ENCODE results near the gene LAPTM5.
"Not testable (repeated sequence)": the region's sequence is repeated elsewhere in the genome, so short reads cannot be mapped to it uniquely, and the experiment has no call there.

LAPTM5 gene

DNA sequence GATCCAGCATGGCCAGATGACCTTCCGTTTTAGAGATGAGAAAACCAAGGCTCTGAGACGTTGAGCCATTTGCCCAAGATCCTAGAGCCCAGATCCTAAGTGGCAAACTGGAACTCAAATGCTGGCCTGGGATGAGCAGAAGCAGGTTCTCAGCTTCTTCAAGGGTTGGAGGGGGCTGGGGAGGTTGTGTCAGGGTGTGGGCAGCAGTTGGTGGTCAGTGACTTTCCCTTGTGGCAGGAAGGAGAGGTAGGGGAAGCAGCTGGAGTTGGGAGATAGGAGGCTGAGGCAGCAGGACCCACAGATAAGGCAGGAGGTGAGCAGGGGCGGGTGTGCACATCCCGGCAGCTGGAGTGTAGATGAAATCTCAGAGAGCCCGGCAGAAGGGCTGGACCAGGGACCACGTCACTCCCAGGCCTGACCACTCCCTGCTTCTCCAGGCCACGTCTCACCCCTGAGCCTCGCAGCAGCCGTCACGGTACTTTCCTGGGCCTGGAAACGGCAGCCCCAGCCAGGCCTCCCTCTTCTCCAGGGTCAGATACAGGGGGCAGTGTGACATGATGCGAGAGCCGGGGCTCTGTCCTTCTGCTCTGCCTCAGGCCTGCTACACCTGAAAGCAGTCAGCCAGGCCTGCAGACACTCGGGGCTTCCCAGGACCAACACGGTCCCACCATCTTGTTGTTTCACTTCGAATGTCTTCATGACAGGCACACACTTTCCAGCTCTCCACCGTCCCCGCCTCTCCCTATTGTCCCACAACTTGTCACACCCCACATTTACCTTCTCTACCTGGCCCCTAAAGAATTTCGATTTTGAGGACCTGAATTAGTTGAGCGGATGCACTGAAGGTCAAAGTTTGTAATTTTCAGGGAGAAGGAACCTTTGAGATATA lies 11.5 kb upstream of the LAPTM5 start:
- no peak for DNase-seq

DNA sequence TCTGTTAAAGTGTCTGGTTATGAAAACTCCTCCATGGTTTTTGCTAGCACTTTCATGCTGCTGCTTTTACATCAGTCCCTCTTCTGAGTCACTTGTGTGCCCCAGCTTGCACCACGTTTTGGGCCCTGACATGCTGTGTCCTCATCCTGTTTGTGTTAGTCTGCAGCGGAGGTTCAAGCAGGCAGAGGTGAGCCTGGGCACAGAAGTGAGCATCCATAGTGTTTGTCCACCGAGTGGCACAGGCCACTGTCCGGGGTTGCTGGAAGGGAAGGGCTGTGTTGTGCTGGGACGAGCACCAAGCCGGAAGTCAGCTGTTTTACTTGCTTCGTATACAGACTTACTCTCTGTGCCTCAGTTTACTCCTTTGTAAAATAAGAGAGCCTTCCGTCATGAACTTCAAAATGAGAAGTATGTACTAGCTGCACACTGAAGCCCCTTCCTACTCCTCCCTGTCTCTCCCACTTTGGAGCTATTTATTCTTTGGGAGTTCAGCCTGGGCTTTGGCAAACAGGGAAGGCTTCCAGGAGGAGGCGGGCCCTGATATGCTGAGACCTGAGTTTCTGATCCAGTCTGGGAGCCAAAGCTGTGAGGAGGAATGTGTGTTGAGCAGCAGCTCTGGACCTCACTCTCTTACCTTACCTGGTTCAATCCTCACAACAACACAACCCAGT lies 10.7 kb upstream of the LAPTM5 start:
- no peak for DNase-seq

GRCh38 chr1:30766948-30767347 lies 9.4 kb upstream of the LAPTM5 start:
- DNase-seq = not testable (repeated sequence)

DNA sequence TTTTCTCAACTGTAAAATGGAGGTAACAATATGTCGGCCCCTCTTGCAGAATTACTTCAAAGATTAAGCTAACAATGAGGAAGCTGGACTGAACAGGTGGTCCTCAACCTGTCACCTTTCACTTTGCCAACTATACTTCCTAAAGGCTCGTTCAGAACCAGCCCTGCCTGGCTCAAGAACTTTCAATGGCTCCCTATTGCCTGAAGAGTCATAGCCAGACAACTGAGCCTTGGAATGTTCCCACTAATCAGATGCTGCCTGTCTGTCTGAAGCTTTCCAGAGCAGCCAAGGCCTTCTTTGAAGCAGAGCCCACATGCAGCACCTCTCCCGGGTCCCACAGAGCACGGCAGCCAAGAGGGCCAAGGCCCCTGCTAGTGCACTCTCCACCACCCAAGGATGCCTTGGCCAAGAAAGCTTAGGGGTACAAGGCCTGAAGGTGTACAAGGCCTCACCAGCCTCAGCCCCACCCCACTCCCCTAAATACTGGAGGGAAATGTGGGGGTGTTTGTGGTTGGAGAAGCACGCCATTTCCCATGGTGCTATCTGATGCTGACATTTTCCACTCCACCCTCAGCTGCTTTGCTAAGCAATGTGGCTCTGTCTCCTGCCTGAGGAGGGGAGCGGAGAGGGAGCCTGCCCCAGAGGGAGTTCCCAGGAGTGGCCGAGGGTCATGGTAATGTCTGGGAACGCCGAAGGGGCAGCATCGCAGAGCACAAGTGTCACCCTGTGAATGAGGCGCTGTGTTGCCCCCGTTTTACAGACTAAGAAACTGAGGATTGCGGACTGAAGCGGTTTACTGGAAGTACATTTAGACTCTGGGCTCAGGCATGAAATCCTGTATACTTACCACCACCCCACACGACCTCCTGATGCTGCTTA lies 8.2 kb upstream of the LAPTM5 start:
- DNase-seq = no peak

DNA sequence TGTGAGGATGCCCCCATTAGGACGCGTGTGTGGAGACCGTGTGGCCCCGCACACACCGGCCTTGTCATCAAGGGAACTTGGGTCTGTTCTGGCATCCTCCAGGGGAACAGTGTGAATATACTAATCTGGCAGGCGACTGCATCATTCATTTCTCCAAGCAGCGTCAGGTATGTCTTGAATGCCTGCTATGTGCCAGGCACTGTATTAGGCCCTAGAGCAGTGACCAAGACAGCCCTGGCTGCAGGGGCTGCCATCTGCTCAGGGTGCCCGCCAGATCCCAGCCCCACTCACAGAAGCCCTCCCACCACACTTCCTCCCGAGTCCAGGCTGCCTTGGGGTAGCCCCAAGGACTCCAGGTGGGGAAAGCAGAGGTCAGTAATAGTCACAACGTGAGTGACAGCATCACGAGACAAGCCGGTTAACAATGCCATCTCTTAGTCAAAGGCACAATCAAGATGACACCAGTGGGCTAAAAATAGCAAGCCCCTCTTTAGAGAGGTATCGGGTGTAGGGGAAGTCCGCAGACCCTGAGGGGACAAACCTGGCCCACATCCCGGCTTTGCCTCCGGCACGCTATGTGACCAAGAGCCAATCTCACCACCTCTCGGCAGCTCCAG lies 7.5 kb upstream of the LAPTM5 start:
- DNase-seq = no peak

- no peak for DNase-seq
These were observed 6.8 kb upstream of the LAPTM5 start for GRCh38 chr1:30764396-30764795.

- no peak for DNase-seq
These were observed 6.2 kb upstream of the LAPTM5 start for GRCh38 chr1:30763651-30764248.

GRCh38 chr1:30762930-30763650 lies 5.5 kb upstream of the LAPTM5 start:
- DNase-seq = peak; percentile 55 to 72

- no peak for DNase-seq
These were observed 4.8 kb upstream of the LAPTM5 start for GRCh38 chr1:30762152-30762929.

GRCh38 chr1:30761381-30762151 lies 4.0 kb upstream of the LAPTM5 start:
- DNase-seq = no peak

- no peak for DNase-seq
These were observed 3.2 kb upstream of the LAPTM5 start for GRCh38 chr1:30760596-30761324.

- no peak for DNase-seq
These were observed 2.2 kb upstream of the LAPTM5 start for GRCh38 chr1:30759718-30760281.

DNA sequence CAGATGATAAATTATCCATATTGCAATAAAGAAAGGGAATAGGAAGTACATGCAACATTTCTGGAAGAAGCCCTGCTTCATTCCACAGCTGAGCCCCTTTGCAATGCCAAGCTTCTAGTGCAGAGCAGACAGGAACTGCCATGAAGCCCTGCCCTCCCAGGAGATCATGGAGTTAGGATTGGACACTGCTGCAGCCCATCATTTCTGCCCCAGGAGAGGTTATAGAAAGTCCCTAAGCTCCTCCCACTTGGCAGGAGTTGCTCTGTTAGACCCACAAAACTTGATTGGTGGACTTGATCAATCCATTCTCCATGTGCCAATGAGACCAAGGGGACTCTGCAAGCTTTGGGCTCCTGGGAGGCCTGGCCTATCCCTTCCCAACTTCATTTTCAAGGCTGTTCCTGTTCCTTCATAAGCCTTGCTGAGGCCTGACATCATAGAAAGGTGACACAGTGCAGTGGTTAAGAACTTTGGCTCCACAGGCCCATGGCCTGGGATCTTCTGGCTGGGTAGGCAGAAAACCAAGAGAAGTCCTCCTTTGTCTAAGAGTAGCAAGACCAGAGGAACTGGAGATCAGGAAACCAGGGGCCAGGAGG lies 1.3 kb upstream of the LAPTM5 start:
- DNase-seq = peak; percentile 69 to 77

DNA sequence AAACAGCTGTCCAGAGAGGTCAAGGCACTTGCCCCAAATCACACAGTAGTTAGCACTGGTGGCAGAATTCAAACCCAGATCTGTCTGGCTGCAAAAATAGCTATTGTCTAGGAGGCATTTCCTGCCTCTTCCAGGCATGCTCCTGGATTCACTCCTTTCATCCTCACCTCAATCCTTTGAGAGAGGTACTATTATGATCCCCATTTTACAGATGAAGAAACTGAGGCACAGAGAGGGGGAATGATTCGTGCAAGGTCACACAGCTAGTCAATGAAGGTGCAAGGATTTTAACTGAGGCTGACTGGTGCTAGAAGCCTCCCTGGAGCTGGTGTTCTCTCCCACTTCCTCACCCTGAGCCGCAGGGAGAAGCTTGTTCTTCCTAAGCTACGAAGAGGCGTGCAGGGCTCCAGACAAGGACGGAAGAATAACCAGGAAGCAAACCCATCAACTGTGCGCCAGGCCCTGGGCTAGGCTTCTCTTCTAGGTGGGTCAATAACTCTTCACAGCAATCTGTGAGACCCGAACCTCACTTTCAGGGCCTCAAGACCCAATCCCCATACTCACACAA lies 631 bp upstream of the LAPTM5 start:
- peak in 1 of 2 donors; percentile 47 for DNase-seq

DNA sequence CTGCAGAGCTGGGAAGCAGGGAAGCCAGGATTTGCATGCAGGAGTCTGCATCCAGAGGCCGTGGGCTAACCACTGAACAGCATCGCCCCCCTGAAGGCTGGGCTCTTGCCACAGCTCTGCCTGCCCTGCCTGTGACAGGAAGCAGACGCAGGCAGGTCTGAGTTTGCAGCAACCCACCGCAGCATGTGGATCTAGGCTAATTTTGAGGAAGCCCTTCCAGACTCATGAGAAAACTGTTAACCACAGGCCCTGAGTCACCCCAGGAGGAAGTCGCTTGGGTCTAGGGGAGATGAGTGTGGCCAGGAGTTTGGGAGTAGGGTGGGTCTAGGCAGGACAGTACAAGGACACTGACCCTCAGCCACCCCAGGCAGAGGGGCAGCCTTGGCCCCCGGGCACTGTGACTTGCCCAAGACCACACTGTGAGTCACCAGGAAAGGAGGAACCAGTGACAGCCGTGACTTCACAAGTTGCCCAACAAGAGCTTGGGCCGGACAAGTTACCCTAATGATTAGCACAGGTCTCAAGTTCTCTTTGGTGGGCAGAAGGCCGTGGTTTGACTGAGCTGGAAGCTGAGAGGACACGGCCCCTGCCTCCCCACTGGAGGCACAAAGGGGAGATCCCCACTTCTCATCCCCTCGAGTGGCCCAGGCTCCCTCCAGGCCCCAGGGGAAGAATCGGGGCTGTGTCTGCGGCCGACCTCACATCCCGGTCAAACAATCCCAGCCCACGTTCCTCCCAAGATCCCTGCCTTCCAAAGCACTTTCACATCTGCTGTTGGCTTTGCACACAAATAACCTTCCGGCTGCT lies 826 bp downstream of the LAPTM5 start:
- DNase-seq = peak; percentile 99

- no peak for DNase-seq
These were observed 1.4 kb downstream of the LAPTM5 start for GRCh38 chr1:30756206-30756544.

GRCh38 chr1:30755746-30756145 lies 1.8 kb downstream of the LAPTM5 start:
- DNase-seq = no peak
